ENCODE data around the gene PHYHD1.

The PHYHD1 gene

GRCh38 chr9:128933731-128934130 lies 12.9 kb downstream of the PHYHD1 start:
- TF ChIP-seq, protein P1, sequence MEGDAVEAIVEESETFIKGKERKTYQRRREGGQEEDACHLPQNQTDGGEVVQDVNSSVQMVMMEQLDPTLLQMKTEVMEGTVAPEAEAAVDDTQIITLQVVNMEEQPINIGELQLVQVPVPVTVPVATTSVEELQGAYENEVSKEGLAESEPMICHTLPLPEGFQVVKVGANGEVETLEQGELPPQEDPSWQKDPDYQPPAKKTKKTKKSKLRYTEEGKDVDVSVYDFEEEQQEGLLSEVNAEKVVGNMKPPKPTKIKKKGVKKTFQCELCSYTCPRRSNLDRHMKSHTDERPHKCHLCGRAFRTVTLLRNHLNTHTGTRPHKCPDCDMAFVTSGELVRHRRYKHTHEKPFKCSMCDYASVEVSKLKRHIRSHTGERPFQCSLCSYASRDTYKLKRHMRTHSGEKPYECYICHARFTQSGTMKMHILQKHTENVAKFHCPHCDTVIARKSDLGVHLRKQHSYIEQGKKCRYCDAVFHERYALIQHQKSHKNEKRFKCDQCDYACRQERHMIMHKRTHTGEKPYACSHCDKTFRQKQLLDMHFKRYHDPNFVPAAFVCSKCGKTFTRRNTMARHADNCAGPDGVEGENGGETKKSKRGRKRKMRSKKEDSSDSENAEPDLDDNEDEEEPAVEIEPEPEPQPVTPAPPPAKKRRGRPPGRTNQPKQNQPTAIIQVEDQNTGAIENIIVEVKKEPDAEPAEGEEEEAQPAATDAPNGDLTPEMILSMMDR (IDR thresholded peaks at IDR 0.05; ENCODE audit: borderline replicate concordance, control extremely low read depth, extremely low read depth, insufficient read depth, missing control alignments), result no peak
- no peak for DNase-seq (ENCODE audit: low spot score)
- in situ Hi-C loops (cut with MboI; ENCODE audit: low sequenced_read_pairs, unreplicated experiment), result no loop called here

DNA sequence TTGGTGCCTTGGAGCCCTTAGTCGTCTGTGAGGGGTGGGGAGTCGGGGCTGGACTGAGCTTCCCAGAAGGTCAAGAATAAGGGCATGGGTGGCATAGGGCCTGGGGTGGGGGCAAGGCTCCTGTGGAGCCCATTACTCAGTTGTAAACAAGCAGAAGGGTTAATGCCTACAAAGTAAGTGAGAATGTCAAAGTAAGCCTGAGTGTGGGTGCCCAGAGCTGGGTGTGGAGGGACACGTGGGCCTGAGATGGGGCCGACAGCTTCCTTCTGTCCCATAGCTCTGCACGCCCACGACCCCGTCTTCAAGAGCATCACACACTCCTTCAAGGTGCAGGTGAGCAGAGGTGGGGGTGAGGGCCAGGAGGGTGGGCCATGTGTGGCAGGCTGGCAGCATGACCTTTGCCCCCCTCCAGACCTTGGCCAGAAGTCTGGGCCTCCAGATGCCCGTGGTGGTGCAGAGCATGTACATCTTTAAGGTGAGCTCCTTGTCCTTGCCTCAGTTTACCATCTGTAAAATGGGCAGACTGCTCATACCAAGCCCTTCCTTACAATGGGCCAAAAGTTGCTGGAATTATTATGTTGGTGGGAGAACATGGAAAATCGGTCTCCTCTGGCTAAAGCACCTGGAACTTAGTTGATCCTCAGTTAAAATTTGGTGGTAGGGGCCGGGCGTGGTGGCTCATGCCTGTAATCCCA lies 15.5 kb downstream of the PHYHD1 start:
- in situ Hi-C loops (cut with MboI; ENCODE audit: low sequenced_read_pairs, unreplicated experiment), result no loop called here
- TF ChIP-seq, protein P1 (IDR thresholded peaks at IDR 0.05; ENCODE audit: borderline replicate concordance, control extremely low read depth, extremely low read depth, insufficient read depth, missing control alignments), result no peak
- peak; percentile 7 for DNase-seq (ENCODE audit: low spot score)

- DNase-seq (ENCODE audit: low spot score), result peak; percentile 5
- in situ Hi-C loops (cut with MboI; ENCODE audit: low sequenced_read_pairs, unreplicated experiment), result no loop called here
- TF ChIP-seq, protein P1 (IDR thresholded peaks at IDR 0.05; ENCODE audit: borderline replicate concordance, control extremely low read depth, extremely low read depth, insufficient read depth, missing control alignments), result no peak
Measured at GRCh38 chr9:128937310-128938165, 16.8 kb downstream of the PHYHD1 start.

DNA sequence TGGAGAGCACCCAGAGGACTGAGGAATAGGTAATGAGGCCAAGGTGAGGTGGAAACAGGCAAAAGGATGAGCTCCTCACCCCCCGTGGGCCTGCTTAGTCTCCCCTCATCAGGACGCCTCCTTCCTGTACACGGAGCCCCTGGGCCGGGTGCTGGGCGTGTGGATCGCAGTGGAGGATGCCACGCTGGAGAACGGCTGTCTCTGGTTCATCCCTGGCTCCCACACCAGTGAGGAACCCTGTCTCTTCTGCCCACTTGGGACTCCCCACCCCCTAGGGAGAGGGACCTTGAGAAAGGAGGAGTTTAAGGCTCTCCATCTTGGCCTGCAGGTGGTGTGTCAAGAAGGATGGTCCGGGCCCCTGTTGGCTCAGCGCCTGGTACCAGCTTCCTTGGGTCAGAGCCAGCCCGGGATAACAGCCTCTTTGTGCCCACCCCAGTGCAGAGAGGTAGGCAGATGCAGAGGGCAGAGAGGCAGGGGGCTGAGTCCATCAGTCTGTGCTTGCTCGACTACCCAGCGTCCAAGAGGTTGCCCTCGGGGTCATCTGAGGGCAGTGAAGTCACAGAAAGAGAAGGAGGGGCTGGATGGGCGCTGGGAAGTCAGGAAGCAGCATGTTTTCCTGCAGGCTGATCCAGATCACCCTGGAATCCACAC lies 19.6 kb downstream of the PHYHD1 start:
- TF ChIP-seq, protein P1 (IDR thresholded peaks at IDR 0.05; ENCODE audit: borderline replicate concordance, control extremely low read depth, extremely low read depth, insufficient read depth, missing control alignments), result no peak

GRCh38 chr9:128940946-128941755 lies 20.4 kb downstream of the PHYHD1 start:
- in situ Hi-C loops (cut with MboI; ENCODE audit: low sequenced_read_pairs, unreplicated experiment), result no loop called here
- no peak for DNase-seq (ENCODE audit: low spot score)
- TF ChIP-seq, protein P1 (IDR thresholded peaks at IDR 0.05; ENCODE audit: borderline replicate concordance, control extremely low read depth, extremely low read depth, insufficient read depth, missing control alignments), result no peak

More for the DNA sequence above, 19.6 kb downstream of the PHYHD1 start:
- no peak for DNase-seq (ENCODE audit: low spot score)
- in situ Hi-C loops (cut with MboI; ENCODE audit: low sequenced_read_pairs, unreplicated experiment), result no loop called here

All from GM13976 (cell line).